HG03060 (cell line): Measurements from ENCODE around the gene TAS1R2.

Experiments
- ATAC-seq: cut with Tn5 transposase; IDR thresholded peaks from one replicate; pipeline ENCODE4 v1.9.1; 2021; ENCODE audit warnings: low read depth, moderate number of reproducible peaks; ENCODE audit not compliant: unreplicated experiment

The TAS1R2 gene

DNA sequence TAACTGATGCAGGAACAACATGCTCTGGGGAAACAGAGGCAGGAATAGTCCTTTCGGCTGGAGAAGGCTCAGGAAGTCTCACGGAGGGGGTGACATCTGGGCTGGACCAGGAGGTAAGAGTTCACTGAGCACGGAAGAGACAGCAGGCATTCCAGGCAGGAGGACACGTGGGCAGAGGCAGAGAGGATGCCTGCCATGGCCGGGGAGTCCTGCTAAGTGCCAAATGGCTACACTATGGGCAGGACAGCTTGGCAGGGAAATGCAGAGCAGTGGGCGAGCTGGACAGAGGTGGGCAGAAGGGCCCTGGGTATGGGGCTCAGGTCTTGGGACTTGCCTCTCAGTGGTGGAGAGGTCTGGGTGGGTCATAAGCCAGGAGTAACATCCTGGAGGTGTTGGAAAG lies 25.3 kb upstream of the TAS1R2 start:
- no peak for ATAC-seq

DNA sequence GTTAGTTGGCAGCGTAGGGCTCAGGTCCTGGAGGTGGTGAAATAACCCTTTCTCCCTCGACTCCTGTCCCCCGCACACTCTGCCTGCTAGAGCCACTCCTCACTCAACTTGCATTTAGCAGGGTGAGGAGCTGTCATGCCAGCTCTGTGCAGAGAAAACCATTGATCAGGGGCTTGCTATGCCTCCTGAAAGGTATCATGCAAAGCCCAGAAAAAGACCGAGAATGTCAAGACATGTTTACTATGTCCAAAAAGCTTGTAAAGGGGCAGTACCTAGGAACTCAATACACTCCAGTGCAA lies 24.9 kb upstream of the TAS1R2 start:
- no peak for ATAC-seq

DNA sequence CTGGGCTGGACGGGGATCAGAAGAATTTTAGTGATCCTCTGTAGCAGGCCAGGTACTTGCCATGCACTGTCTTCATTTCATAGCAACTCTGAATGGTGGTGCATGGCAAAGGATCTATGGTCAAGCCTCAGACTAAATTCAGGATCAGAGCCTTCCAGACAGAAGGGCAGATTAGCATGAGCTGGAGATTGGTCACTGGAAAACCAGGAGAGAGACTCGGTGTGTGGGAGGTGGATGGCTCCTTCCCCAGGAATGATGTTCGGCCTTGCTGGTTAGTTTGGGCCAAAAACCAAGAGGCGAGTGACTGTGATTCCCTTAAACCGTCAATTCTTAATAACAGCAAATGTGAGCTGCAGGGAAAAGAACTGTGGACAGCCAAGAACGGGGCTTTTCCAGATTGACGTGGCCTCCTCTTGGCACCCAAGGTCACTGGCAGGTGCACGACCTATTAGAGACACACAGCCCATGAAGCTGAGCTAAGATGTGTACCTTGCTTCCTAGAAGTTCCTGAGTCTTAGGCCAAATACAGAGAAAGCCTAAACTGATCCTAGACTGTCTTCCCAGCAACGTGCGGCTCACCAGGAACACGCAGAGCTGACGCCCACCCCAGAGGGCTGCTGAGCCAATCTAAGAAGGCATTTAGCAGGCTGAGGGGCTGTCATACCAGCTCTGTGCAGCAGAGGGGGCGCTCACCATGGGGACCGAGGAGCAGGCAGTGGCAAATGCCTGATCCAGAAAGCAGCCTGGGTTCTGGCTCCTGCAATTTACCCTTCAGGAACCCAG lies 24.4 kb upstream of the TAS1R2 start:
- no peak for ATAC-seq

DNA sequence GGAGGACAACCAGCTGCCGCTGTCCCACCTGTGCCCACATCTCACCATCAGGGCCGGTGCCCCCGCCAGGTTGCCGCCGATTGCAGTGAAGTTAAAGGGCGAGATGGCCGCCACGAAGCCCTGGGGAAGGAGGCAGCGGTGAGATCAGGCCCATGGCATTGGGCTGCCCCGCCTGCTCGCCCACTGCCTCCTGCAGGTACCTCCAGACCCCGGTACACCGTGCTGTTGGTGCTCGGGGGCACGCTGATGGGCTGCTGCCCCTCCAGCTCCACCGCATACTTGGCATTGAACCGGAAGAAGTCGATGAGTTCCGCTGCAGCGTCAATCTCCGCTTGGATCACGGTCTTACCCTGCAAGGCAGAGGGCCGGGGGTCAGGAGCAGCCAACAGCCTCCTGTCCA lies 23.6 kb upstream of the TAS1R2 start:
- ATAC-seq: no peak

DNA sequence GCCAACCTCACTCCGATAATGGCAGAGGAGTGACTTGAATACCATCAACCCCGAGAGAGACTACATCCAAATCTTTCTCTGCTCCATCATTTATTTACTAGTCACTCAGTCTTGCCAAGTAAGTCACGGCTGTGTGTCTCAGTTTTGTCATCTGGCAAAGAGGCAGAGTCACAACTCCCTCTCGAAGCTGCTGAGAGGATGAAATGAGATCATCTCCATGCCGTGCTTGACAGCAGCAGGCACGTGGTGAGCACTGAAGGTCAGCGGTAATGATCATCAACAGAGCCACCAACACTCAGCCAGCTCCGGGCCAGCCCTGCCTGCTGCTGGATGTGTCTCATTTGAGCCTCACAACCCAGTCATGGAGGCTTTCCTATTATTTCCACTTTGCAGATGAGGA lies 23.0 kb upstream of the TAS1R2 start:
- no peak for ATAC-seq

DNA sequence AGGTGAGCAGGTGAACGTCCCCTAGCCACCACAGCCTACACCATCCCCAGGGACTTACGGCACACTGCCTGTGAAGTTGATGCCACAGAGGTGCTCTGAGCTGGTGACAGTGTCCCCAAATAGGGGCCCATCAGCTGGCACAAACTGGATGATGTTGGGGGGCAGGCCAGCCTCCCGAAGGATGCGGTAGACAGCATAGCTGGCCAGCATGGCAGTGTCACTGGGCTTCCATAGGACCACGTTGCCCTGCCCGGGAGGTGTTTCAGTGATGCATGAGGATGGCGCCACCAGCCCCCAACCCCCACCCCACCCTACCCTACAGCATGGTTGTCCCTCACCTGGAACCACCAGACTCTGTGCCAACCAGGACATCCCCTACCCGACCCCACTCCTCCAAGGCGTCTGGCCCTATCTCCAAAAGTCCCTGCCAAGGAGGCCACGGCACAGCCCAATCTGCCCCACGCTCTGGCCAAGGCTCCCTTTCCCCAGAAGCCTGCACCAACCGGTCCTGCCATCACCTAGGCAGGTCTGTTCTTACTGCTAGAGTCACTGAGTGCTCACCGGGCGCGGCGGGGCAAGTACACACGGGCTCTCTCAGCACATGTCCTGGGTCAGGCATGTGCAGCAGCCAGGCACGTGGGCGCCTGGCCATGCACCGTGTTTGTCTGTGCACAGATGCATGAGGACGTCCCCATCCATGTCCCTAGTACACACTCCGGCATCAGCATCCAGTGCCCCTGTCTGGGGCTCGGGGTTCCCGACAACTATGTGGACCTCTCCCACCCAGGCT lies 22.4 kb upstream of the TAS1R2 start:
- no peak for ATAC-seq

DNA sequence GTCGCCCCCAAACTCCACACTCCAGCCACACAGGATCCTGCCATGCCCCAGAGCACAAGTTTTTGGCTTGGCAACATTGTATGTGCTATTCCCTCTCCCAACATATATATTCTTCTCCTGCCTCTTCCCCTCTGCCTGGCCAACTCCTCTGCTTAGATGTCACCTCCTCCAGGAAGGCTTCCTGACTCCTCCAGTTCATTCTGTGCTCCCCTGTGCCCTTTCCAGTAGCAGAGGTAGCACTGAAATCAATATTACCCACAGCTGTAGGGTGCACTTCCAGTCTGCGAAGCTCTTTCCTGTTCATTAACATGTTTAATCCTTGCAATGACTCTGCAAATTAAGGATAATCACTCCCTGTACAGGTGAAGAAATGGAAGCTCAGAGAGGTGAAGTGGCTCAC lies 21.7 kb upstream of the TAS1R2 start:
- ATAC-seq: no peak

DNA sequence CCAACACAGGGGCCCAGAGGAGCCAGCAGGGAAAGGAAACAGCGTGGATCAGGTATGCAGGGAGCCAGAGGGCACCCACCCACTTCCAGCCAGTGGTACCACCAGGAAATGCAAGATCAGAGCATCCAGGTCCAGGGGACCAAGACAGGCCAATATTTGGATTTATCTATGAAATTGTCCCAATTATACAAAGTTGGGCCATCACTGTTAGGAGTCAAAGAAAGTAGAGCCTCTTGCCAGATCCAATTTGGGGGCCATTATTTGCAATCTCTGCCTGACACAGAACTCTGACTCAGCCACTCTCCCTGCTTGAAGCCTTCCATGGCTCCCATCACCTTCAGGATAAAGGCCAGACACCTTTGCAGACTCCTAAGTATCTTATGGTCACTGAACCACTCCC lies 21.1 kb upstream of the TAS1R2 start:
- no peak for ATAC-seq

DNA sequence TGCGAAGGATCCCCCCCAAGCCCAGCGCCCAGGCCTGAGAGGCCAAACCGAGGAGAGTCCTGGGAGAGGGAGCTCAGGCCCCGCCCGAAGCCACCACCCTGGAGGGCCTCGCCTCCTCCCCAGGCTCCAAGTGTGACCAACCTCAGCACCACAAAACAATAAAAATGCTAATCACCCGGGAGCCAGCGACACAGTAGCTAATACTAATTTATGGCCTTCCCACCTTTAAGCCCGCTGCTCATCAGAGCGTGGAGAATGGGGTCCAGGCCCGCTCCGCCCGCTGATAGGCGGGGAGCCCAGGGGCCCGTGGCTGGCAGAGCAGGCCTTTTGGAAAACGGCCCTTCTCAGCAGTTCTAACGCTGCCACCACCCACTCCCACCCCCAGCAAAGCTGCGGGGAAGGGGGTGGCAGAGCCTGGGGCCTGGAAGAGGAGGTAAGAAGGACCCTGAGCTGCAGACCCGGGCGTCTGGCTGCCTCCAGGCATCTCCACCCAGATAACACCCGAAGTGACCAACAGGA lies 20.4 kb upstream of the TAS1R2 start:
- ATAC-seq: no peak

DNA sequence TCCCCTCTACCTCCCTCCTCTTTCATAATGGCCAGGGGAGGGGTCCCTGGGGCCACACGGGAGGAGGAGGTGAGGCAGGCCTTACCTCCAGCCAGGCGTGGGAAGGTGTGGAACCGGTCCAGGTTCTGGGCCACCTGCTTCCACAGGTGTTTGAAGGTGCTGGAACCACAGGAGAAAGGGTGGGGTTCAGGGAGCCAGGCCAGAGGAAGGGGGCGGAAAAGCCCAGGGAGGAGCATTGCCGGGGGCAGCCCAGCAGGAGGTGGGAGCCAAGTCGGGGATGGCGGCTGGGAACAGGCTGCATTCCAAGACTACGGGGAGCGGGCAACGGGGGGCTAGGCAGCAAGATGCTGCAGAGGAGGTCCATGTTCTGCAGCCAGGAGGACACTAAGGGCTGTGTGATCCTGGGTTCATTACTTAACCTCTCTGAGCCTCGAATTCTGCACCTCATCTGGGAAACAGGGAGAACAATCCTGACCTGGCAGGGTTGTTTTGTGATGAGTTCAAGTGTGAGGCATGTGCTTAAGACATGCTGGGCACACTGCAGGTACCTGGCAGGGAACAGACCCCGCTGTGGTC lies 19.8 kb upstream of the TAS1R2 start:
- no peak for ATAC-seq

DNA sequence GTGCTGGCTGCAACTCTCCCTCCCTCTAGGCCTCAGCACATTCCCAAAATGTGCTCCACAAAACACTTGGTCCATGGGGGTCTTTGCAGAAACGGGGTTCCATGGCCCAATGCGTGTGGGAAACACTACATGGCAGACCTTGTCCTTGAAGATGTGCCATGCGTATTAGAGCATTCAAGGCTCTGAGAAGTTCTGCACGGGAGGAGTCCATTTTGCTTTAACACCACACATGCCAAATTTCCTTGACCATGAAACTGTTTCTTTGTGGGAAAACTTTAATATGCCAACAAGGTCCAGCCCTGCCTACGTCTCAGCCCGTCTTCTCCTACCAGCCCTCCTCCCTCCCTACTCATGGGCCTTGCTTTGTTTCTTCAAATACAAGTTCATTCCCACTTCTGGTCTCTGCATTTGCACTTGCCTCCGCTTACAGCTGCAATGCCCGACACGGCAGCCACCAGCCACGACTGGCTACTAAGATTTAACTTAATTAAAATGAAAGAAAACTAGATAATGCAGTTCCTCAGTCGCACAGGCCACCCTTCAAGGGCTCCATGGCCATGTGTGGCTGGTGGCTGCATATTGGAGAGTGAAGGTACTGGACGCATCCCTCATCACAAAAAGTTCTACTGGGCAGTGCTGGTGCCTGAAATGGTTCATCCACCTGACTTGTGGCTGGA lies 19.2 kb upstream of the TAS1R2 start:
- ATAC-seq: no peak

DNA sequence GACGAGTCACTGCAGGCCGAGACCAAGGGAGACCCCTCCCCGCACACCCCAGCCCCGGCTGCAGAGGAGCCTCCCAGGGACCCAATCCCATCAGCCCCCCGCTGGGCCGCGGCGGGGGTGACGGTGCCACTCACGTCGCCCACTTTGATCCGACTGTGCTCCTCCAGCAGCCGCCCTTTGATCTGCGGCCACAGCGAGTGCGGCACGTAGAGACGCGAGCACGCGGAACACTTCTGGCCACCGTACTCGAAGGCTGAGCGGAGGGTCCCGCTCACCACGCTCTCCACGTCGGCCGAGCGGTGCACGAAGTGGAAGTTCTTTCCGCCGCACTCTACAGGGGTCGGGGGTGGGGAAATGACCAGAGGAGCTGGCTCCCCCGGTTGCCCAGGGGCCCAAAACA lies 17.8 kb upstream of the TAS1R2 start:
- no peak for ATAC-seq

DNA sequence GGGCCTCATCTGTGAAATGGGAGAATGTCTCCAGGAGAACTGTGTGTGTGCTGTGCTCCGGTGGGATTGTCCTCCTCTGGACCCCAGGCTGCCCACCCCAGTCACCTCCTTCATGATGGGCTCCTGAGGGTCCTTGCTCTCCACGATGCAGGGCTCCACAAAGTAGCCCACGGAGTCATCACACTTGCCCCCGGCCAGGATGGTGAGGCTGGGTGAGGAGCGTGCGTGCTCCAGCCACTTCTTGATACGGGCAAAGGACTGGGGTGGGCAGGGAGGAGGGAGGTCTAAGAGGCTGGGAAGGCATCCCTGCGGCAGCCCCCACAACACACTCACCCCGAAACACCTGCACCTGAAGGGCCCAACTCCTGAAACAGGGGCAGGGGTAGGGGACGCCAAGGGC lies 16.8 kb upstream of the TAS1R2 start:
- ATAC-seq: no peak

DNA sequence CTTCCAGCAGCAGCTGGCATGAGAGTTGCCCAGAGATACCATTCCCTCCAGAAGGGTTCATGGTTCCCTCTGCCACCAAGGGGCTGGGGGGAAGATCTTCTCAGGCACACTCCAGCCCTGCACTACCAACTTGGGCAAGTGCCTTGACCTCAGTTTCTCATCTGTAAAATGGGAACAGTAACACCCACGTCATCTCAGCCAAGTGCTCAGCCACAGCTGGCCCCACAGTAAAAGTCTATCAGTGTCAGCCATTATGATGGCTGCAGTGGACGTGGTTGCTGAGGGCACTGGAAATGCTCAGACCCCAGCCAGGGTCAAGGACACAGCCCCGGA lies 16.3 kb upstream of the TAS1R2 start:
- no peak for ATAC-seq

DNA sequence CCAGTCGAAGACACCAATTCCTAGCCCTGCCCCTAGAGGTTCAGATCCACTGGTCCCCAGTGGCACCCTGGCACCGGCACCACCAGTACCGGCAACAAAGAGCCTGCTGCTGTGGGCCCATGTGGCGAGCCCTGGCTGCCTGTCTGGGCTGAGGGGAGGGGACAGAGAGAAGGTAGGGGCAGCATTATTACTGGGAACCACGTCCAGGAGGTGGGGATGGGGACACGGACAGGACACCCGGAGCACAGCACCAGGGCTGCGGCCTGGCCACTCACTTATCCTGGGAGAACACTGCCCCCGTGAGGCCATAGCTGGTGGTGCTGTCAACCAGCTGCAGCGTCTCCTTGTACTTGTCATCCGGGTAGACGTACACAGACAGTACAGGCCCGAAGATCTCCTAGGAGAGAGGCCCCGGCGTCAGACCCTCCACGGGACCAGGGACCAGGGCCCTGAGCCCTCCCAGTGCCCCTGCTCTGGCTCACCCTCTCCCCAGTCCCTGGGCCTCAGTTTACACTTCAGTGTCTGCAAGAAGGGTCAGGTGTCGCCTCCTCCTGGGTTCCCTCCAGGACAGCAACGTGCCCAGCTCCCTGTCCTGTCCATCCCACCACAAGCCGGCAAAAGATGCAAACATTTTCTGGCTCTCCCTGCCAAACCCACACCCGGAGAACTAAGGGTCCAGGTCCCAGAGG lies 15.8 kb upstream of the TAS1R2 start:
- ATAC-seq: no peak

DNA sequence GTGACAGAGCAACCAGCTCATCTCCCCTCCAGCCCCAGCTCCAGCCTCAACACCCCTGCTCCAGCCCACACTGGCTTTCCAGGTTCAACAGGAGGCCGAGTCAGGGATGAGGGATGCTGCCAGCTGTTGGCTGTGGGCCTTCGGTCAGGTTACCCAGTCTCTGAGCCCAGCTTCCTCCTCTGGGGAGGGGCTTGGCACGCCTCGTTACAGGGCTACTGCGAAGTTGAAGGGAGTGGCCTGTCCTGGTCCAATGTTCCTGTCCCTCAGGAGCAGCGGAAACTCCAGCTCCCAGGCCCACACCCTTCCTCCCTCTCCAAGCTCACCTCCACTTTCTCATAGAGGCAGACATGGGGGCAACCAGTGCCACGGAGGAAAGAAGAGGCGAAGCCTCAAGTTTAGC lies 15.1 kb upstream of the TAS1R2 start:
- ATAC-seq: no peak

DNA sequence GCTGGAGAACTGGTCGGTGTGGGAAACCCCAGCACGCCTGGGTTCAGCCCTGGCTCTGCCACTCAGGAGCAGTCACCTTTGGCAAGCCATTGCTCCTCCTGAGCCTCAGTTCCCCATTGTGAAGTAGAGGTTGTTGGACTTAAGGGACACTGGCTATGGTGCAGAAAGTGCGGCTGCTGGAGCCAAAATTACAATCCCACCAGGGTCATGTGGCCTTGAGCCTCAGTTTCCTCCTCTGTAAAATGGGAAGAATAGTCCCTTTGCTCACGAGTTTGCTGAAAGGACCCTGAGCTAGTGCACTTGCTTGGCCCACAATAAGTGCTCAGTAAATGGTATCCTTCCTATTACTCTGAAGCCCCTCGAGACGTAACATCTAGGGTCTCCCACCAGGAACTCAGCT lies 14.6 kb upstream of the TAS1R2 start:
- ATAC-seq: no peak

DNA sequence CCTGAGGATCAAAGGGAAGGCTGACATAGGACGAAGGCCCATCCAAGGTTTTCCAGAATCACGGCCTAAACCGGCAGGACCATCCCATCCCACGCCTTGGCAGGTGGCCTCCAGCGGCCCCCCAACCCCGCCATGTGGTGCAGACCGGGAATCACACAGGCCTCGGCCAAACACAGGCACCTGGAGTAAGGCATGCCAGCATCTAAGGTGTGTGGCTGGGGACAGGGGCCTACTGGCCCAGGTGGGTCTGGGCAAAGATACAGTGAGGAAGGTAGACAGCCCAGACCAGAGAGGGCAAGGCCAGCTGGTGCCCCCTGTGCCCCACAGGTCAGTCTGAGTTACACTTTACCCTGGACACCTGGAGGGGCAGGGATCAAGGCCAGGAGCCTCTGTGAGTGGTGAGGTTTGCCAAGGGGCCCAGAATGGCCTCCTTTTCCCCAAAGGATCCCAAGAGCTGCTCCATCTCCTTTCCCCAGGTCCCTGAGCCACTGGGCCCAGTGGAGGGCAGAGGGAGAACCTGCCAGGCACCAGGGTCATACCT lies 12.7 kb upstream of the TAS1R2 start:
- no peak for ATAC-seq

DNA sequence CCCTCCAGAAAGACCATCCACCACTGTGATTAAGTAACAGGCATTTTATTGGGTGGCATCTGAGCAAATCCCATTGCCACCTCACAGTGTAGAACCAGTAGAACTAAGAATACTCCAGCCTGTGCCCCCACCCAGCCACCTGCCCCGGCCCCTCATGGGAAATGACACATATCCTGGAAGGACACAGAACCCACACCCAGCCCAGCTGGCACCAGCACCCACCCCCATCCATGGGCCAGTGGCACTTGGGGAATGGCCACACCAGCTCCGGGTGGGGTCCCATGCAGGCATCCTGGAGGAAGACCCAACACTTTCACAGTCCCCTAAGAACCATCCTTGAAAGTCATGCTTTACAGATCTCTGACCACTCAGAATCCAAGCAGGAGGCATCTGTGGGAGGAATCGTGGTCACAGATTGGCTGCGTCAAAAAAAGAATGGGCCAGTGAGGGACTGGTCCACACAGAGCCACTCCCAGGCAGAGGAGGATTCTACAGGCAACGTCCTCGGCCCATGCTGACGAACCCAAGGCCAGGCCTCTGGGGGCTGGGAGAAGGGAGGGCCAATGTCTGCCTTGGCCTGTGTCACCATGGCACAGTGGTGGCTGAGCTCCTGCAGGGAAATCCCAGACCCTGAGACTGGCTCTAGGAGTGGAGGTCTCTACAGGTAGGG lies 12.1 kb upstream of the TAS1R2 start:
- no peak for ATAC-seq

DNA sequence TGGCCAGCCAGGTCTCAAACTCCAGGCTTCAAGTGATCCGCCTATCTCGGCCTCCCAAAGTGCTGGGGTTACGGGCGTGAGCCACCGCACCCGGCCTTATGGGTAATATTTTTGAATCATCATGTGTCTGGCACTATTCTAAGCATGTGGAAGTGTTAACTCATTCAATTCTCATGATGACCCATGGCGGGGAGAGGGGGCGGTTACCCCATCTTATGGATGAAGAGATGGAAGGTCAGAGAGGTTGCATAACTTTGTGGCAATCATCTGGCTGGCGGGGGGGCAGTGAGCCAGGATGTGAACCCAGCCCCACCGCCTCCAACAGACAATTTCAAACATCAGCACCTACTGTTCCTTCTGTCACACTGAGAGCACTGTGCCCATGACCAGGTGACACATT lies 11.5 kb upstream of the TAS1R2 start:
- no peak for ATAC-seq
